Fibroblast of skin of right biceps (primary cell): Measurements from ENCODE around the gene WBP1L.
"Not testable (repeated sequence)": the region's sequence is repeated elsewhere in the genome, so short reads cannot be mapped to it uniquely, and the experiment has no call there.

ENCODE experiments used
- DNase-seq: peaks from one replicate; pipeline ENCODE4 v3.0.0-alpha.2; 2013

Gene WBP1L

GRCh38 chr10:102743588-102744373, at the start of gene WBP1L:
Gene WBP1L, plus strand, starts transcription at chr10:102743948. Its CDS starts 106 bp downstream, at chr10:102744054.
- peak; percentile 100 for DNase-seq

DNA sequence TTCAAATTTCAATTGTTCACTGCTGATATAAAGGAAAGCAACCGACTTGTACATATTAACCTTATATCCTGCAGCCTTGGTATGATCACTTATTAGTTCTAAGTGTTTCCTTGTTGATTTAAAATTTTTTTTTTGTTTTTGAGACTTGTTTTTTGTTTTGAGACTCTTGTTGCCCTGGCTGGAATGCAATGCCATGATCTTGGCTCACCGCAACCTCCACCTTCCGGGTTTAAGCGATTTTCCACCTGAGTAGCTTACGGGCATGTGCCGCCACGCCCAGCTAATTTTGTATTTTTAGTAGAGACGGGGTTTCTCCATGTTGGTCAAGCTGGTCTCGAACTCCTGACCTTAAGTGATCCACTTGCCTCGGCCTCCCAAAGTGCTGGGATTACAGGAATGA, 48.3 kb upstream of the WBP1L start:
- not testable (repeated sequence) for DNase-seq

DNA sequence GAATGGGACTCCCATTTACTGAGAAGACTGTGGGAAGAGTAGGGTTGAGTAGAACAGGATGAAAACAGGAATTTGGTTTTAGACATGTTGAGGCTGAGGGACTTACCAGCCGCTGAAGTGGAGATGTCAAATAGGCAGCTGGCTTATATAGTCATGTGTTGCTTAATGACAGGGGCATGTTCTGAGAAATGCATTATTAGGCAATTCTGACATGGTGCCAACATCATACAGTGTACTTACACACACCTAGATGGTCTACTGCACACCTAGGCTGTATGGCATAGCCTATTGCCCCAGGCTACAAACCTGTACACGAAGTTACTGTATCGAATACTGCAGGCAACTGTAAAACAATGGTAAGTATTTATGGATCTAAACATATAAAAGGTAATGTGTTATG, 47.0 kb upstream of the WBP1L start:
- DNase-seq = no peak

GRCh38 chr10:102698894-102699293, 44.9 kb upstream of the WBP1L start:
- DNase-seq = no peak

DNA sequence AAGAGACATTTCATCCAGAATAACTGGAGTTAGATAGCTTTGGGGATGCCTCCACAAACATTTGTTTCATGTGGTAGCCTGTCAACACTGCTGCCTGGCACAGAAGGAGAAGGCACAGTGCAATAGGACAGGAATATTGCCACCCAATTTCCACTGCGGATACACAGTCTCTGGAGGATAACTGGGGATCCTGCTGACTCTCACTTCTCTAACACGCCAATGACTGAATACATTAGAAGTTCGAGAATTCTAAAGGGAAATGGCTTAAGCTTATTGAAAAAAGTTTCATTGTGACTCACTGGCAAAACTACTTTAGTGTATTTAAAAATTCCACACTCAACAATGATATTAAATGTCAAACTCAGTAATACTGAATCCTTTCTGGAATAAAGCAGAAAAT, 42.5 kb upstream of the WBP1L start:
- peak; percentile 37 for DNase-seq

DNA sequence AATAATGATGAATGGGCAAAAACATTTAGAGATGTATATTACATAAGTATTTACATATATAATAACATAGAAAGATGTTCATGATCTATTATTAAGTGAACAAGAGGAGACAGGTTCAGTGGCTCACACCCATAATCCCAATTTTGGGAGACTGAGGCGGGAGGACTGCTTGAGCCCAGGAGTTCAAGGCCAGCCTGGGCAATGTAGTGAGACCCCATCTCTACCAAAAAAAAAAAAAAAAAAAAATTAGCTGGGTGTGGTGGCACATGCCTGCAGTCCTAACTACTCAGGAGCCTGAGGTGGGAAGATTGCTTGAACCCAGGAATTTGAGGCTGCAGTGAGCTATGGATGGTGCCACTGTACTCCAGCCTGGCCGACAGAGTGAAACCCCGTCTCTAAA, 42.0 kb upstream of the WBP1L start:
- no peak for DNase-seq

GRCh38 chr10:102702742-102703141, 41.0 kb upstream of the WBP1L start:
- no peak for DNase-seq

GRCh38 chr10:102704915-102705314, 38.8 kb upstream of the WBP1L start:
- DNase-seq = peak; percentile 89

DNA sequence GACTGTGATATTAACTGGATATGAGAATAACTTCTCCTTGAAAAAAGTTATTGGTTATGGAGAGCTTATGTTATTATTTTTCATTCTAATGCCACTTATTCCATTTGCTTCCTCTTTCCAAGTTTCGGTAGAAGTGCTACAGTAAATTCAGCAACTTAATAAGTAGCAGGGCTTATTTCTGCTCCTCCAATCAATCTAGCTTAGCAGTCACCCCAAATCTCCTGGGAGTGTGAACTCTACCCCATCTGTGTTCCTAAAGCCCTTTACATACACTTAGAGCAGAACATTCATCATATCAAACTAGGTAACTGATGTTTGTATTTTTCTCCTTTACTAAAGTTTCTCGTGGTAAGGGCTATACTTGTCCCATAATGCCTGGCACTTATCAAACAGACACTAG, 38.2 kb upstream of the WBP1L start:
- no peak for DNase-seq

DNA sequence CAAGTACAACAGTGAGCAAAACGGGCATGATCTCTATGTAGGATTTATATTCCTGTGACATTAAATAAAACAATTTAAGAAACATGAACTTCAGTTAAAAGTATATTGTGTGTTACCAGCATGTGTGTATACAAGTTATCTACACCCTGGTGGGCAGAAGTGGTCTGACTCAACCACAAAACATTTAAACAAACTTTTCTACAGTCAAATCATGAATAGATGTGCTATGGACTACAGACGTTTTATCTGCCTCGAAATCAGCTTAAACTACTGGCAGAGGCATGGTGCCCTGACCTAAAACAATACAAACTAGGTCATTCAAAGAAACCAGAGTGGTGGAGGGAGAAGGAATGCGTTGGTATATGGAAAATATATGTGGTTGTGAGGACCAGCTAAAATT, 33.1 kb upstream of the WBP1L start:
- DNase-seq = peak; percentile 78

DNA sequence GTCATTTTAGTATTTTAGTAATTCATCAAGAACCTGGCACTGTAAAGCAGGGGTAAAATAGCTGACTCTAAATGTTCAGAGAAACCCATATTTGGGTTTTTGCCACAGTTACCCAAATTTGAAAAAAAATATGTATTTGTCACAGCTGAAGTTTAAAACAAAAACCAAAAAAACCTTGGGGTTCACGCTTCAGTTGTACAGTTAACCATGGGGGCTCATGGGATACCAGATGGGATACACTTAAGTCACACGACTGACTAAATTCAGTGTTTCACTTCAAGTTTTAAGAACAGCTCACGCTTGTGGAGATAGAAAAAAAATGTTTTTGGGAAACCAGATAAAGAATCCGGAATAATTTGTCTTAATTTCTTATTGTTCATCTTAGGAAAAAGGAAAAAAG, 31.7 kb upstream of the WBP1L start:
- no peak for DNase-seq

DNA sequence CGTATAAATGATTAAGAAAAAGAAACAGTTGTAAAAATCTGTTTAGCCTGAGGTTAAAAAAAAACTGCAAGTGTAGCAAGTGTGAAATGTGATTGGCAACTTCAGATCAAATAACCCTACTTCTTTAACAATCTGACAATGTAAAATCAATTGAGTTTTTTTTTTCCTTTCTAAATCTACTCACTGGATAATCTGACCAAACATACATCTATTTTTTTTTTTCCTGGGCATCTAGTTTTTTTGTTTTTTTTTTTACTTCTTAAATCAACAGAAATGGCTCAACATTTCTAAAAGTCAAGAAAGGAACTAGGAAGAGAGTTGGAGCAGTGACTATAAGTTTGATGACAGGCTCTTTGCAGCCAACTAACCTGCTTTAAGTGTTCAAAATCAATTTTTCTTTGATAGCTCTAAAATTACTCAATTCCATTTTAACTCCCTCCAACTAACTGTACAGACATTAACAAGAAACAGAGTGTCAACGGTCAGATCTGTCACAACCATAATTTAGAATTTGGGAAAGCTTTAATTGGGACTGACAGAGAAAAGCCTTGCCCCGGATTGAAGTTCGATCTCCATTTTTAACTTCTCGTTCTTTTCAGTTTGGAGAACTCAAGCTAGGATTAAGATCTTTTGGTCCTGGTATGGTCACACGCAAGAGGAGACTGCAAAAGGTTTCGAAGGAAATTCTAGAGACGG, 30.8 kb upstream of the WBP1L start:
- no peak for DNase-seq

- no peak for DNase-seq
These were observed 30.3 kb upstream of the WBP1L start for GRCh38 chr10:102713539-102713813.

GRCh38 chr10:102713814-102714620, 29.7 kb upstream of the WBP1L start, which contains the start of gene ARL3:
Gene ARL3, minus strand, starts transcription at chr10:102714397. Its CDS starts 122 bp downstream, at chr10:102714275.
- DNase-seq = peak; percentile 99

DNA sequence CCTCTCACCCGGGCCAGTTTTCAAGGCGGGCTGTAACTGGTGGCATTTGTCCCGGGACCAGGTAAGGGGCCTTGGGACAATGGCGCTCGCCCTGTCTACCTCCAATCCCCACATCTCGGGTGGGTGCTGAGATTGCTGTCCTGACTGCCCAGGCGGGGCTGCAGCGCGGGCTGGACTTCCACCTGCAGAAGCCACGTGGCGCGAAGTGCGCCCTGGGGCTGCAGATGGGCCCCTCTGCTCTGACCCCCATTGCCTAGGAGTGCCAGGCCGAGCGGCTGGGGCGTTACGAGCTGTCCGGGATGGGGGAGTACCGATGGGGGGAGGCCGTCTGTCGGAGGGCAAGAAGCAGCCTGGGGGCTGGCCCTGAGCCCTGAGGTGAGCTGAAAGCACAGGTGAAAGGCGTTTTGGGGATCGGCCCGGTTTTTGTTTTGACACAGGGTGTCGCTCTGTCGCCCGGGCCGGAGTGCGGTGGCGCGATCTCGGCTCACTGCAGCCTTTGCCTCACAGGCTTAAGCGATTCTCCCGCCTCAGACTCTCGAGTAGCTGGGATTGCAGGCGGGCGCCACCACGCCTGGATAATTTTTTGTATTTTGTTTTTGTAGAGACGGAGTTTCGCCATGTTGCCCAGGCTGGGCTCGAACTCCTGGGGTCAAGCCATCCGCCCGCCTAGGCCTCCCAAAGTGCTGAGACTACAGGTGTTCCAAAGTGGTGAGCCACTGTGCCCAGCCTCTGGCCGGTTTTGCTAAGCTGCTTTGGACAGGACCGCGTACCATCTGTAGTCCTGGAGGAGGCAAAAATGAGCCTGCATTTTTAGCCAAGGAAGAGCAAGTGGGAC, 28.9 kb upstream of the WBP1L start, which contains the start of gene SFXN2:
Gene SFXN2 (plus strand): TSS at position 16 of the 835 bp plus-strand sequence. CDS start 12,001 bp downstream, outside the sequence.
- no peak for DNase-seq

DNA sequence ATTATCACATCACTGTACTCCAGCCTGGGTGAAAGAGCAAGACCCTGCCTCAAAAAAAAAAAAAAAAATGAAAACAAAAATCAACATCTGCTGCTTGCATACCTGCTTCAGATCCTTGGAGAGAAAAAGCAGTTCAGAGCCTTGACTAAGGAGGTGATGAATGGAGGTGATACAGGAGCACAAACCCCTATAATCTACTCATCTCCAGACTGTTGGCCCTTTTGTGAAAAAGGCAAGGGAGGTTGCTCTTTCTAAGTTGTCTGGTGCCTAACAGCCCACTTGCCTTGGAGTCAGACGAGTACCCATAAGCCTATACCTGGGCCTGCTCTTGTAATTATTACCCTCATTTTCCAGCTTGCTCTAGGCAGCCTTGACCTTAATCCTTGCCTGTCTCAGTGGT, 27.9 kb upstream of the WBP1L start:
- no peak for DNase-seq

- DNase-seq = not testable (repeated sequence)
These were observed 26.7 kb upstream of the WBP1L start for GRCh38 chr10:102716900-102717565.

DNA sequence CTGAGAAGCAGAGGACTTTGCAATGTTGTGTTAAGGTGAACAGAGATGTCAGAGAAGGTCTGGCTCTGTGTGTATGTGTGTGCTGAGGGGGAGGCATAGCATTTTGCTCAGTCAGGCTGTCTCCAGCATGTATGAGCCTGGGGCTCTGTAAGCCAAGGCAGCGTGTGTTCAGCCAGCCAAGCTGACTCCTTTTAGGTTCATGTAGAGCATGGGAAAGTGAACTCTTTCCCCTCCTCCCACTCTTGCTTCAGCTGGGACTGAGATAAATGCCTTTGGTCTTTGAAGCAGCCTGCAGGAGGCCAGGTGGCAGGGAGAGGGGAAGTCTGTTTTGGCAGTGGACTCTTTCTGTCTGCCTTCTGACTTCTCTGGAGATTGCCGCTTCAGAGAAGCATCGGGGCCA, 25.5 kb upstream of the WBP1L start:
- peak; percentile 43 for DNase-seq

DNA sequence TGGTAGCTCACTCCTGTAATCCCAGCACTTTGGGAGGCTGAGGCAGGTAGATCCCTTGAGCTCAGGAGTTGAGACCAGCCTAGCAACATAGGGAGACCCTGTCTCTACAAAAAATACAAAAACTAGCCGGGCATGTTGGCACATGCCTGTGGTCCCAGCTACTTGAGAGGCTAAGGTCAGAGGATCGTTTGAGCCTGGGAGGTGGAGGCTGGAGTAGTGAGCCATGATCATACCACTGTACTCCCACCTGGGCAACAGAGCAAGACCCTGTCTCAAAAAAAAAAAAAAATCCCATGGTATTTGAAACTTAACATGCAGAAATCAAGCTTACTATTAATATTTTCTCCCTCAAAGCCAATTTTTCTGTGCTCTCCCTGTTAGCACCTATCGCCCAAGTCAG, 23.4 kb upstream of the WBP1L start:
- DNase-seq = no peak

- DNase-seq = no peak
These were observed 22.9 kb upstream of the WBP1L start for GRCh38 chr10:102720775-102721301.

DNA sequence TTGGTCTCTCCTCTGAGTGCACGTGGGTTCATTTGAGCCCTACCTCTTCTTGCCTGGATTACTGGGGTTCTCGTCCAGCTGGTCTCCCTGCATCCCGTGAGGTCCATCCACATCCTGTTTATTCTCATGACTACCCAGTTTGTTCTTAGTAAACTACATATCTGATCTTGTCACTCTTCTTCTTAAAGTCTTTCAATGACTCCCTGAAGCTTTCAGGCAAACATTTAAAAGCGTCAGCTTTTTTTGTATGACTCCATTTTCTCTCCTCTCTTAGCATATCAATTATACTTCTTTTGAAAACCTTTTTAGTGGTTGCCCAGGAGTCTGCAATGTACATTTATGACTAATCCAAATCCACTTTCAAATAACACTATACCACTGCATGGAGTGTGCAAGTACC, 21.8 kb upstream of the WBP1L start:
- DNase-seq = no peak

DNA sequence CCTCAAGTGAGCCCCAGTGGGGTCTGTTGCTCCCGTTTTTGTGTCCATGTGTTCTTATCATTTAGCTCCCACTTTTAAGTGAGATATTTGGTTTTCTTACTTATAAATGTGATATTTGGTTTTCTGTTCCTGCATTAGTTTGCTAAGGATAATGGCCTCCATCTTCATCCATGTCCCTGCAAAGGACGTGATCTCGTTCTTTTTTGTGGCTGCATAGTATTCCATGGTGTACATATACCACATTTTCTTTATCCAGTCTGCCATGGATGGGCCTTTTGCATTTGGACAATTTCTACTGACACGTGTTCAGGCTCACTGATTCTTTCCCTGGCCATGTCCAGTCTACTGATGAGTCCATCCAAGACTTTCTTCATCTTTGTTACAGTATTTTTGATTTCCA, 19.8 kb upstream of the WBP1L start:
- no peak for DNase-seq
